ENCODE results near the gene CELF2. TPM values are rescaled to one million over a fixed set of nuclear protein-coding genes. Genes with fewer than 3 reads are reported as not detected.

The CELF2 gene
- total and polyA plus RNA-seq, 2 experiments from 2014 or later, result 16.6 to 26.9 TPM

DNA sequence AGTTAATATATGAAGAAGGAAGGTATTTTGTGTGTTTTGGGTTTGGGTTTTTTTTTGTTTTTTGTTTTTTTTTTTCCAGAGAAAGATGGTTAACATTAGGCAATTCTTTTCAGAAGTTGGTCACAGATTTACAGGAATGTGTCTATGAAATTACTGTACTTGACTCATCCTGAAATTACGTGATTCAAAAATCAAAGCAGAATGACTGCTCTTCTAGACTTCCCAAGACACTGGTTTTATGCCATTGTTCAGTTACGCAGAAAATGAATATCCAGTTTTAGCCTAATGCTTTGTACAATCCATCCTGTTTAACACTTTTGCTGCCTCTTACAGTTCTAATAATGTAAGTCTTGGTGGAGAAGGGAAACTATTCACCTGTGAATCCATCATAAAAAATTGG is 39.7 kb upstream of the CELF2 start:
- Histone ChIP-seq H3K27me3 (peaks cover 6% of the 10 kb centered on the region), H3K36me3 (replicated peaks; ENCODE audit: insufficient read depth, low read depth) (no peaks in the 10 kb centered on the region), H3K79me2 (no peaks in the 10 kb centered on the region), H2AFZ (no peak overlapping the region), H3K4me2 (no peak overlapping the region), H3K9me3 (ENCODE audit: low read depth) (no peaks in the 10 kb centered on the region), H3K4me3 (no peak overlapping the region), H4K20me1 (ENCODE audit: insufficient read depth, poor library complexity, severe bottlenecking) (no peaks in the 10 kb centered on the region), H3K27ac (no peak overlapping the region), H3K9me2 (replicated peaks; ENCODE audit: insufficient read depth) (no peaks in the 10 kb centered on the region), H3K4me1 (ENCODE audit: insufficient read depth) (peaks cover 3% of the 10 kb centered on the region)
- no peak for DNase-seq (ENCODE audit: low spot score)
- WGBS (ENCODE audit: low lambda C conversion rate, missing lambda C conversion rate), result 88% methylated on average over 2 of the region's 2 CpGs
- TF ChIP-seq EZH2 (IDR thresholded peaks at IDR 0.05; ENCODE audit: borderline replicate concordance) (no peak), EZH2phosphoT487 (IDR thresholded peaks at IDR 0.05; ENCODE audit: low read depth, severe bottlenecking, unreplicated experiment) (no peak), CTCF (IDR thresholded peaks at IDR 0.05; ENCODE audit: poor library complexity) (no peak)

GRCh38 chr10:10985361-10985760 is 32.3 kb upstream of the CELF2 start:
- no peaks in the 10 kb centered on the region for H4K20me1 ChIP-seq (ENCODE audit: insufficient read depth, poor library complexity, severe bottlenecking)
- no peaks in the 10 kb centered on the region for H3K9me2 ChIP-seq (replicated peaks; ENCODE audit: insufficient read depth)
- no peak overlapping the region for H3K27ac ChIP-seq
- no peak overlapping the region for H2AFZ ChIP-seq
- no peaks in the 10 kb centered on the region for H3K79me2 ChIP-seq
- no peaks in the 10 kb centered on the region for H3K9me3 ChIP-seq (ENCODE audit: low read depth)
- H3K36me3 ChIP-seq (replicated peaks; ENCODE audit: insufficient read depth, low read depth), result no peaks in the 10 kb centered on the region
- 88% methylated on average over 2 of the region's 2 CpGs for WGBS (ENCODE audit: low lambda C conversion rate, missing lambda C conversion rate)
- no peak for DNase-seq (ENCODE audit: low spot score)
- TF ChIP-seq EZH2 (IDR thresholded peaks at IDR 0.05; ENCODE audit: borderline replicate concordance), result no peak
- TF ChIP-seq CTCF (IDR thresholded peaks at IDR 0.05; ENCODE audit: poor library complexity), result no peak
- no peak for TF ChIP-seq EZH2phosphoT487 (IDR thresholded peaks at IDR 0.05; ENCODE audit: low read depth, severe bottlenecking, unreplicated experiment)
- H3K4me3 ChIP-seq, result no peak overlapping the region
- no peaks in the 10 kb centered on the region for H3K4me1 ChIP-seq (ENCODE audit: insufficient read depth)
- H3K4me2 ChIP-seq, result no peak overlapping the region
- no peaks in the 10 kb centered on the region for H3K27me3 ChIP-seq

DNA sequence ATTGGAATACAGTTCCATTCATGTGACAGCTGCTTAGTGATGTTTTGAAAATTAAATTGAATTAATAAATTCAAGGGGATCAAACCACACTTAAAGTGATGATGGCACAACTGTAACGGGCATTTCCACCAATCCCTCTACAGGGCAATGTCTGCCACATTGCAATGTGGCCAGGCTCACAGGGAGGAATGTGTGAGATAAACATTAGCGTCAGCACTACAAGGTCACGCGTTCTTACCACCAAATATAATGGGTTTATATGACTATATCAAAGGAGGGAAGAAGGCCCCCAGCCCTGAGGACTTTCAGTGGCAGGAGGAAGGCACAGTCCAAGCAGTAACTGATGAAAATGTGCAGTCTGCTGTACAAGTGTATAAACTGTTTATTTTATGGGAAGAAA is 31.1 kb upstream of the CELF2 start:
- DNase-seq (ENCODE audit: low spot score), result no peak
- Histone ChIP-seq H3K4me2 (no peak overlapping the region), H3K9me3 (ENCODE audit: low read depth) (no peaks in the 10 kb centered on the region), H2AFZ (no peak overlapping the region), H3K4me3 (no peak overlapping the region), H3K27me3 (no peaks in the 10 kb centered on the region), H4K20me1 (ENCODE audit: insufficient read depth, poor library complexity, severe bottlenecking) (no peaks in the 10 kb centered on the region), H3K79me2 (no peaks in the 10 kb centered on the region), H3K9me2 (replicated peaks; ENCODE audit: insufficient read depth) (no peaks in the 10 kb centered on the region), H3K27ac (no peak overlapping the region), H3K36me3 (replicated peaks; ENCODE audit: insufficient read depth, low read depth) (no peaks in the 10 kb centered on the region), H3K4me1 (ENCODE audit: insufficient read depth) (no peaks in the 10 kb centered on the region)
- no peak for TF ChIP-seq EZH2phosphoT487 (IDR thresholded peaks at IDR 0.05; ENCODE audit: low read depth, severe bottlenecking, unreplicated experiment)
- TF ChIP-seq CTCF (IDR thresholded peaks at IDR 0.05; ENCODE audit: poor library complexity), result no peak
- TF ChIP-seq EZH2 (IDR thresholded peaks at IDR 0.05; ENCODE audit: borderline replicate concordance), result no peak
- WGBS (ENCODE audit: low lambda C conversion rate, missing lambda C conversion rate), result 73% methylated on average over 4 of the region's 4 CpGs

GRCh38 chr10:10987111-10987510 is 30.6 kb upstream of the CELF2 start:
- WGBS (ENCODE audit: low lambda C conversion rate, missing lambda C conversion rate), result 81% methylated on average over 6 of the region's 6 CpGs
- H3K27ac ChIP-seq, result no peak overlapping the region
- H3K27me3 ChIP-seq, result no peaks in the 10 kb centered on the region
- no peaks in the 10 kb centered on the region for H3K36me3 ChIP-seq (replicated peaks; ENCODE audit: insufficient read depth, low read depth)
- TF ChIP-seq EZH2phosphoT487 (IDR thresholded peaks at IDR 0.05; ENCODE audit: low read depth, severe bottlenecking, unreplicated experiment) (no peak), EZH2 (IDR thresholded peaks at IDR 0.05; ENCODE audit: borderline replicate concordance) (no peak), CTCF (IDR thresholded peaks at IDR 0.05; ENCODE audit: poor library complexity) (no peak)
- H3K9me2 ChIP-seq (replicated peaks; ENCODE audit: insufficient read depth), result no peaks in the 10 kb centered on the region
- H3K79me2 ChIP-seq, result no peaks in the 10 kb centered on the region
- H3K4me2 ChIP-seq, result no peak overlapping the region
- H4K20me1 ChIP-seq (ENCODE audit: insufficient read depth, poor library complexity, severe bottlenecking), result no peaks in the 10 kb centered on the region
- H3K9me3 ChIP-seq (ENCODE audit: low read depth), result no peaks in the 10 kb centered on the region
- H3K4me1 ChIP-seq (ENCODE audit: insufficient read depth), result no peaks in the 10 kb centered on the region
- no peak overlapping the region for H3K4me3 ChIP-seq
- DNase-seq (ENCODE audit: low spot score), result no peak
- H2AFZ ChIP-seq, result no peak overlapping the region

Data from hepatocyte (in vitro differentiated cells).